B cell (primary cell): ENCODE data around the gene N4BP3. TPM values are rescaled to one million over a fixed set of nuclear protein-coding genes. Genes with fewer than 3 reads are reported as not detected.

Source experiments
- ATAC-seq: fragments of 200-7000 bp; cut with Tn5 transposase; one replicate; pipeline ENCODE4 v1.10.0; 2021; ENCODE audit warnings: low read depth, mild to moderate bottlenecking, moderate number of reproducible peaks, moderate library complexity
- CTCF ChIA-PET: fragments of 350-600 bp; sonication (Branson Sonifier 250); formaldehyde crosslinking; loops from one replicate; lab custom pipeline; 2021; ENCODE audit warnings: antibody characterized with exemption, inconsistent platforms; lab: Charles Lee
- POLR2A ChIA-PET: fragments of 350-600 bp; sonication (Branson Sonifier 250); formaldehyde crosslinking; loops from one replicate; lab custom pipeline; 2021; ENCODE audit warnings: antibody characterized with exemption; lab: Charles Lee
- DNase-seq: peaks from one replicate; pipeline ENCODE4 v3.0.0; 2013
- H2AFZ ChIP-seq: 2 replicates; pipeline ENCODE4 v1.6.1; 2012; ENCODE audit warnings: mild to moderate bottlenecking, low read depth, low read length; ENCODE audit not compliant: insufficient read depth, poor library complexity, severe bottlenecking
- H3K27ac ChIP-seq, 2 donors: 1 replicate in 1 of 2; 2 replicates in 1 of 2; pipeline ENCODE4 v1.5.1; 2012 to 2013; ENCODE audit warnings: low read length in 2 of 2, mild to moderate bottlenecking in 2 of 2, moderate library complexity in 1 of 2
- H3K27me3 ChIP-seq, 4 experiments: fragments of 200-600 bp in 1 of 4; sonication (generic) in 1 of 4; replicated peaks in 1 of 4; 1 replicate in 2 of 4; 2 replicates in 2 of 4; pipeline versions ENCODE4 v1.6.1 to v1.7.0; 2013 to 2016; ENCODE audit warnings: low read length in 3 of 4, mild to moderate bottlenecking in 2 of 4, mixed read lengths in 1 of 4, moderate library complexity in 1 of 4; ENCODE audit not compliant: insufficient read depth in 4 of 4, control insufficient read depth in 3 of 4; ENCODE audit errors: control extremely low read depth in 1 of 4
- H3K36me3 ChIP-seq, 2 experiments: replicated peaks in 1 of 2; 1 replicate in 1 of 2; 2 replicates in 1 of 2; pipeline versions ENCODE4 v1.6.1 to v1.7.1; 2013; ENCODE audit warnings: low read length in 1 of 2; ENCODE audit not compliant: insufficient read depth in 2 of 2, control insufficient read depth in 1 of 2; ENCODE audit errors: control extremely low read depth in 1 of 2, extremely low read depth in 1 of 2
- H3K4me1 ChIP-seq, 2 donors: fragments of 200-600 bp in 1 of 2; sonication (generic) in 1 of 2; 1 replicate in 1 of 2; 2 replicates in 1 of 2; pipeline versions ENCODE4 v1.5.1 to v1.6.1; 2013 to 2017; ENCODE audit warnings: low read length in 2 of 2; ENCODE audit not compliant: control insufficient read depth in 2 of 2, insufficient read depth in 2 of 2
- H3K4me2 ChIP-seq: replicated peaks from 2 replicates; pipeline ENCODE3; 2012; ENCODE audit warnings: mild to moderate bottlenecking, low read depth, low read length; ENCODE audit not compliant: poor library complexity, severe bottlenecking
- H3K4me3 ChIP-seq, 5 experiments: fragments of 200-600 bp in 1 of 5; sonication (generic) in 1 of 5; 1 replicate in 3 of 5; 2 replicates in 2 of 5; pipeline versions ENCODE4 v1.5.1 to v1.7.0; 2011 to 2016; ENCODE audit warnings: low read length in 4 of 5, mild to moderate bottlenecking in 4 of 5, low read depth in 2 of 5, control low read depth in 1 of 5, moderate library complexity in 1 of 5; ENCODE audit not compliant: insufficient read depth in 1 of 5; ENCODE audit errors: control extremely low read depth in 1 of 5, extremely low read depth in 1 of 5
- H3K79me2 ChIP-seq: fragments of 200-600 bp; sonication (generic); one replicate; pipeline ENCODE4 v1.6.0; 2016; ENCODE audit warnings: low read length; ENCODE audit not compliant: control insufficient read depth, insufficient read depth
- H3K9ac ChIP-seq: fragments of 200-600 bp; sonication (generic); 2 replicates; pipeline ENCODE4 v1.6.1; 2017; ENCODE audit warnings: mild to moderate bottlenecking, low read length, moderate library complexity
- H3K9me3 ChIP-seq, 3 donors: one replicate each; pipeline versions ENCODE4 v1.6.1 to v1.7.1; 2013; ENCODE audit warnings: low read length in 2 of 3; ENCODE audit not compliant: control insufficient read depth in 2 of 3, insufficient read depth in 1 of 3; ENCODE audit errors: control extremely low read depth in 1 of 3
- H4K20me1 ChIP-seq: 2 replicates; pipeline ENCODE4 v1.6.0; 2012; ENCODE audit warnings: mild to moderate bottlenecking, low read length; ENCODE audit not compliant: insufficient read depth, control insufficient read depth, poor library complexity, severe bottlenecking
- H3K27ac Mint-ChIP-seq: one replicate; pipeline ENCODE4 v1.8.0; 2021; ENCODE audit warnings: mixed read lengths
- H3K27me3 Mint-ChIP-seq: one replicate; pipeline ENCODE4 v1.8.0; 2021; ENCODE audit warnings: mixed read lengths
- H3K4me1 Mint-ChIP-seq: one replicate; pipeline ENCODE4 v1.8.0; 2021; ENCODE audit warnings: mixed read lengths
- H3K4me3 Mint-ChIP-seq: one replicate; pipeline ENCODE4 v1.8.0; 2021; ENCODE audit warnings: mixed read lengths
- H3K9me3 Mint-ChIP-seq: one replicate; pipeline ENCODE4 v1.8.0; 2022; ENCODE audit warnings: mixed read lengths; ENCODE audit not compliant: insufficient read depth
- CTCF ChIP-seq: fragments of 200-600 bp; IDR thresholded peaks from one replicate; pipeline ENCODE4 v1.8.0; 2022; ENCODE audit warnings: antibody characterized with exemption, mild to moderate bottlenecking
- EZH2 ChIP-seq: IDR thresholded peaks from 2 replicates; pipeline ENCODE4 v1.6.1; 2012; ENCODE audit warnings: borderline replicate concordance, low read depth, mild to moderate bottlenecking, moderate library complexity, low read length; ENCODE audit not compliant: insufficient read depth, poor library complexity, severe bottlenecking
- WGBS: methylation state at CpG from one replicate; pipeline ENCODE4 v1.1.5; 2013; ENCODE audit warnings: missing lambda C conversion rate; ENCODE audit not compliant: insufficient coverage; 5-methylcytosine and 5-hydroxymethylcytosine counted together
- intact Hi-C: fragments of 100-400 bp; cut with micrococcal nuclease; formaldehyde crosslinking; loops from one replicate; pipeline ENCODE4 v1.10.0; 2022
- polyA plus RNA-seq: library from polyadenylated mRNA; depleted of rRNA; stranded (reverse); fragments of >200 nt; gene quantifications from 2 replicates; pipeline ENCODE4 v1.2.3, GENCODE V29; 2012
- total RNA-seq, 2 donors: library from RNA; stranded (reverse); fragments of 120-200 nt in 1 of 2; gene quantifications; 1 replicate in 1 of 2; 2 replicates in 1 of 2; pipeline versions ENCODE4 v1.2.3 to v1.2.4, GENCODE V29; 2013 to 2022

Gene N4BP3
- total and polyA plus RNA-seq, 2 donors (not counting 1 experiment from before 2014, with no cell fraction given), result 13.3 to 48.7 TPM

GRCh38 chr5:178147406-178147805 lies 34.1 kb downstream of the N4BP3 start:
- no peak overlapping the region for H3K27ac ChIP-seq
- intact Hi-C loops, result loop anchor here (2.0 kb wide), 1 partner anchor 17 kb away; the partner anchor contains the start of gene RMND5B
- ChIA-PET POLR2A (interaction anchor here (0.6 kb wide), 1 partner anchor 11 kb away, joined by 3 read pairs; no protein-coding TSS in a partner anchor), CTCF (interaction anchor here (0.6 to 22.8 kb wide), 5 partner anchors 9 to 70 kb away, joined by 3 to 540 read pairs (median 23); no protein-coding TSS in a partner anchor)
- no peak overlapping the region for H2AFZ ChIP-seq
- Mint-ChIP-seq H3K9me3 (no peaks in the 10 kb centered on the region), H3K4me1 (peaks cover 13% of the 10 kb centered on the region), H3K27ac (no peak overlapping the region), H3K27me3 (no peaks in the 10 kb centered on the region), H3K4me3 (no peak overlapping the region)
- H3K4me2 ChIP-seq, result no peak overlapping the region
- WGBS, result 89% methylated on average over 15 of the region's 15 CpGs
- H3K4me3 ChIP-seq, result no peak overlapping the region
- peaks cover 30% of the 10 kb centered on the region for H4K20me1 ChIP-seq
- no peak overlapping the region for H3K9ac ChIP-seq
- H3K27me3 ChIP-seq, result no peaks in the 10 kb centered on the region
- TF ChIP-seq CTCF (no peak), EZH2 (no peak)
- DNase-seq, result no peak
- peaks cover 3 to 6% of the 10 kb centered on the region in 2 donors for H3K4me1 ChIP-seq
- no peaks in the 10 kb centered on the region for H3K9me3 ChIP-seq
- H3K79me2 ChIP-seq, result peaks cover 14% of the 10 kb centered on the region
- peaks cover 2 to 78% of the 10 kb centered on the region in 2 experiments for H3K36me3 ChIP-seq
- no peak for ATAC-seq

GRCh38 chr5:178149199-178149932 lies 36.0 kb downstream of the N4BP3 start:
- 97% methylated on average over 8 of the region's 11 CpGs for WGBS
- Histone ChIP-seq H3K79me2 (peaks cover 25% of the 10 kb centered on the region), H3K9me3 (no peaks in the 10 kb centered on the region), H3K36me3 (peaks cover 2 to 59% of the 10 kb centered on the region in 2 experiments), H3K4me2 (no peak overlapping the region), H3K27ac (no peak overlapping the region), H3K27me3 (no peaks in the 10 kb centered on the region), H3K9ac (no peak overlapping the region), H2AFZ (no peak overlapping the region), H3K4me1 (peaks cover 12 to 20% of the 10 kb centered on the region in 2 donors), H3K4me3 (no peak overlapping the region), H4K20me1 (peaks cover 38% of the 10 kb centered on the region)
- ATAC-seq (no peak), DNase-seq (no peak)
- no peak for TF ChIP-seq EZH2
- TF ChIP-seq CTCF, result no peak
- peak overlapping the region; percentile 15 for H3K27ac Mint-ChIP-seq
- POLR2A ChIA-PET, result interaction anchor here (0.7 to 1.6 kb wide), 2 partner anchors 22 to 32 kb away, joined by 3 to 4 read pairs; no protein-coding TSS in a partner anchor
- no peak overlapping the region for H3K4me3 Mint-ChIP-seq
- CTCF ChIA-PET, result interaction anchor here (0.6 to 22.8 kb wide), 5 partner anchors 11 to 72 kb away, joined by 3 to 540 read pairs (median 4); no protein-coding TSS in a partner anchor
- peaks cover 27% of the 10 kb centered on the region for H3K4me1 Mint-ChIP-seq
- no peaks in the 10 kb centered on the region for H3K27me3 Mint-ChIP-seq
- no peaks in the 10 kb centered on the region for H3K9me3 Mint-ChIP-seq
- intact Hi-C loops, result no loop called here
